Activated CD8-positive, alpha-beta T cell treated with anti-CD3 and anti-CD28 coated beads, Interleukin-2, amount 10 ng/mL, durations not matched to agents 7 days and 5 days (primary cell): ENCODE results near the gene EXD3. TPM values are rescaled to one million over a fixed set of nuclear protein-coding genes. Genes with fewer than 3 reads are reported as not detected.
"Not testable (repeated sequence)": the region's sequence is repeated elsewhere in the genome, so short reads cannot be mapped to it uniquely, and the experiment has no call there.

ENCODE experiments used
- ATAC-seq: fragments of 150-1000 bp; cut with Tn5 transposase; one replicate; pipeline ENCODE4 v1.10.0; 2021; ENCODE audit warnings: moderate library complexity
- CTCF ChIA-PET: fragments of 350-600 bp; sonication (Branson Sonifier 250); formaldehyde crosslinking; loops from one replicate; lab custom pipeline; 2021; ENCODE audit warnings: antibody characterized with exemption; lab: Charles Lee
- POLR2A ChIA-PET: fragments of 350-600 bp; sonication (Branson Sonifier 250); formaldehyde crosslinking; loops from one replicate; lab custom pipeline; 2021; ENCODE audit warnings: antibody characterized with exemption; lab: Charles Lee
- DNase-seq: peaks from one replicate; pipeline ENCODE4 v3.0.0-alpha.2; 2020
- H3K27ac Mint-ChIP-seq: one replicate; pipeline ENCODE4 v1.8.0; 2021; ENCODE audit warnings: mild to moderate bottlenecking, mixed read lengths
- H3K27me3 Mint-ChIP-seq: one replicate; pipeline ENCODE4 v1.8.0; 2021; ENCODE audit warnings: low read depth, mixed read lengths
- H3K36me3 Mint-ChIP-seq: one replicate; pipeline ENCODE4 v1.8.0; 2021; ENCODE audit warnings: low read depth, mixed read lengths
- H3K4me1 Mint-ChIP-seq: one replicate; pipeline ENCODE4 v1.8.0; 2021; ENCODE audit warnings: low read depth, mixed read lengths
- H3K4me3 Mint-ChIP-seq: one replicate; pipeline ENCODE4 v1.8.0; 2021; ENCODE audit warnings: mild to moderate bottlenecking, mixed read lengths
- H3K9me3 Mint-ChIP-seq: one replicate; pipeline ENCODE4 v1.8.0; 2022; ENCODE audit warnings: mixed read lengths; ENCODE audit not compliant: insufficient read depth
- total RNA-seq, 2 experiments: library from RNA; stranded (reverse); gene quantifications; one replicate each; pipeline ENCODE4 v1.2.3, GENCODE V29; 2021

Gene EXD3, protein sequence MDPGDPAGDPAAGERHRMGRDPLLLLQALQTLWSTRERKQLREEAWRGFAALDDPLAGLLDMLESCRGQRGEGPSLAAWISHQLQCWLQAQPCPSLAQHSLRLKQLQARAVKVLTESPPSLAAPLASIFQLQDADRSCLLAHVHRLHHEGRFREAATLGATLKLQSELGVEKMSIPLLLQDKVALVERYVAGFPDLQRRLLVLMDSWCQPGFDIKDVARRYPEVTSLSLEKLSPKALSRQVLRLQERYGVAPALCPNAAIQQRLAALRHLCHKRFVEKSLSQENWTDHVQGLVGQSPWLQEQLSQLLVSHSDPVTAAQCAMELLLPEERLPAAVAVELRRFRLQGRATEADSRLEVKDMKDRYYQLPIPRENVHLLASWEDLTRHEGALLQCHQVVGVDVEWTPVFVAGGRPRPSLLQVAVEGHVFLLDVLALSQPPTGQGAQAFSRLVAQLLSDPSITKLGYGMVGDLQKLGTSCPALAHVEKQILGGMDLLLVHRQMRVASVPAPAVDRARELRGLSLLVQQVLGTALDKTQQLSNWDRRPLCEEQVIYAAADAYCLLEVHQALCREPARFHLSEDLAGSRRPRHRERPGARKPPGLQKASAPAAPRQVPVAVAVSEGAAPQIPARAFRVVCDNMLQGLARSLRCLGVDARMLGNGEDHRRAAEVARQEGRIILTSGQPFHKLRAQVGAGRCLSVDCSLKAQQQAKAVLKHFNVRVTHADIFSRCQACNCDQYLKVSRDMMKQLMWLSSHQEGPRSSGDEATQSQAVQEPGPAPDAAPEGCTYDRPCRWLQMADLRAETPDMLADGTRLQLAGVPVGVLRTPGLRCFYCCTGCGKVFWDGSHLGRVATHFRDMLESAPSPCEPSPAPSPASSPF
- 10 to 100 TPM in 1 of 2 experiments, 1 to 10 TPM in 1; 10.0 to 10.9 TPM for total RNA-seq

DNA sequence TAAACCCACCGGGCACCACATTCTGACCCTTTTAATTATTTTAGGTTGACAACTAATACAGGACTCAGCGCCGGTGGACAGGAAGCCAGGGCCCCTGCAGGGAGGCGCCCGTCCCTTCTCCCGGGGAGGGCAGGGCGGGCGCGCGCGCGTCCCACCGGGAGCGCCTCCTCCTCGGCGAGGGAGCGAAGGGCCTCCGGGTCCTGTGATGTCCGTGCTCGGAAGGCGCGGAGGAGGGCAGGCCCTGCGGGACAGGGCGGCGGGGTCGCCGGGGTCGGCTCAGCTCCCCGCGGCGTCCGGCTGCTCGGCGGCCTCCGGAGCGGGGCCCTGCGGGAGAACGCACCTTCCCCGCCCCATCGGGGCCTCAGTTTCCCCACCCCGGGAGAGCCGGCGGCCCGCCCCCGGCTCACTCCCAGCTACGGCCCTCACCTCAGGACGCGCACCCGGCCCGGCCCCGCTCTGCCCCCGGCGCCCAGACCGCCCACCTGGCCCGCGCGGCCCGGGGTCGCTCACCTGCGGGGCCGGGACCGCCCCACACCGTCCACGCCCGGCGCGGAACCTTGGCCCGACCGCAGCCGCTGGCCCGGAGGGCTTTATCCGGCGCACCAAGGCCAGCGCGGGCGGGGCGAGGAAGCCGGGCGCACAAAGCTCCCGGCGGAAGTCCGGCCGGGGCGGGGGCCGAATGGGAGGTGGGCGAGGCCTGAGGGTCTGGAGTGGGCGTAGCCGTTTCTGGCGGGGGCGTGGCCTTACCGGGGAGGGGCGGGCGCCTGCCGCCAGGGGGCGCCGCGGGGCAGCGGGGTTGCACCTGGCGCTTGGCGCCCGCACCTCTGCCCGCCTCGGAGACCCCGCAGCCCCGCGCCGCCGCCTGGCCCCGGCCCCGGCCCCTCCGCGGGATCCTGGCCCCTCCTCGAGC lies at the start of gene EXD3, which contains the start of gene NOXA1:
TSS of gene EXD3 (minus strand) at position 559 of the 910 bp plus-strand sequence. CDS start 27,805 bp downstream, outside the sequence.
TSS of gene NOXA1 (plus strand) at position 790 of the 910 bp plus-strand sequence. CDS start 137 bp downstream, outside the sequence.
- H3K4me3 Mint-ChIP-seq: peak within 1 kb of the TSS; percentile 87
- ChIA-PET CTCF (interaction anchor here (0.6 to 2.2 kb wide), 29 partner anchors 9 to 327 kb away, joined by 3 to 14 read pairs (median 4); partner anchors contain the start of genes ENTPD8, MRPL41, NRARP and NSMF), POLR2A (interaction anchor here (0.7 to 1.4 kb wide), 7 partner anchors 10 to 182 kb away, joined by 3 to 7 read pairs (median 4); partner anchors contain the start of genes ARRDC1, NSMF and TUBB4B)
- peak within 1 kb of the TSS; percentile 63 for H3K27ac Mint-ChIP-seq
- DNase-seq (peak; percentile 96), ATAC-seq (peak; percentile 93)
- H3K36me3 Mint-ChIP-seq: peaks cover 2% of the 10 kb centered on the region
- peaks cover 10% of the 10 kb centered on the region for H3K27me3 Mint-ChIP-seq
- no peaks in the 10 kb centered on the region for H3K9me3 Mint-ChIP-seq
- peaks cover 13% of the 10 kb centered on the region for H3K4me1 Mint-ChIP-seq

DNA sequence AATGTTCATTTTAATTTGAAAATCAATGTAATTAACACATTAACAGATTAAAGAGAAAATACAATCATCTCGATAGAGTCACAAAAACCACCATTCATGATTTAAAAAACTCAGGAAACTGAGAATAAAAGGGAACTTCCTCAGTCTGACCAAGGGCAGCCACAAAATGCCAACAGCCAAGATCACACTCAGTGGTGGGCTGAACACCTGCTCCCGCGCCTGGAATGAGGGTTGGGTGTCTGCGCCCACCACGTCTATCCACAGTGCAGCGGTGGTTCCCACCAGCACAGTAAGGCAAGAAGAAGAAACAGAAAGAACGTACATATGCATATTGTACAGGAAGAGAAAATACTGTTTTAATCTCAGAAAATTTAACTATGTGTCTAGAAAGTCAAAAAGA lies 47.8 kb upstream of the EXD3 start:
- peaks cover 29% of the 10 kb centered on the region for H3K9me3 Mint-ChIP-seq
- POLR2A ChIA-PET: no interaction called here
- no peak for DNase-seq

DNA sequence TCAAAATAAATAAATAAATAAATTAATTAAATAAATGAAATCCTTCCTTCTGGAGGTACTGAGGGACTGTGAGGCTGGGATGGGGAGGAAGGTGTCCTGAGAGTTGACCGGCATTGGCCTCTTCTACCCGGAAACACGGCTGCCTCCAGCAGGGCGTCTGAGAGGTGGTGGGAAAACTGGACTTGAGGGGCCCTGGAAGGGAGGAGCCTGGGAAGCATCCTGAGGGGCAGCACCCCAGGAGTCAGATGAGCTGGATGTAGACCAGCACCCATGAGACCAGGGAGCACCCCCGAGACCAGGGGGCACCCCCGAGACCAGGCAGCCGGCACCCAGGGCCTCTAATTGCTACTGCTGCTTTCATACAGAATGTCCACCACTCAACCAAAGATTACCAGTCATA lies 44.9 kb upstream of the EXD3 start:
- no peak overlapping the region for H3K27ac Mint-ChIP-seq
- peaks cover 22% of the 10 kb centered on the region for H3K27me3 Mint-ChIP-seq
- H3K36me3 Mint-ChIP-seq: peaks cover 12% of the 10 kb centered on the region
- peaks cover 9% of the 10 kb centered on the region for H3K9me3 Mint-ChIP-seq
- H3K4me1 Mint-ChIP-seq: peaks cover 16% of the 10 kb centered on the region
- ATAC-seq (no peak), DNase-seq (no peak)
- ChIA-PET POLR2A (no interaction called here), CTCF (interaction anchor here (1.1 kb wide), 1 partner anchor 45 kb away, joined by 3 read pairs; the partner anchor contains the start of genes EXD3 and NOXA1)
- no peak overlapping the region for H3K4me3 Mint-ChIP-seq

More for the DNA sequence above, 47.8 kb upstream of the EXD3 start:
- Mint-ChIP-seq H3K27ac (no peak overlapping the region), H3K4me3 (no peak overlapping the region), H3K27me3 (peaks cover 22% of the 10 kb centered on the region), H3K36me3 (peaks cover 30% of the 10 kb centered on the region), H3K4me1 (peaks cover 14% of the 10 kb centered on the region)
- CTCF ChIA-PET: interaction anchor here (1.0 to 1.1 kb wide), 2 partner anchors 54 to 64 kb away, joined by 3 to 4 read pairs; no protein-coding TSS in a partner anchor
- ATAC-seq: peak; percentile 36

DNA sequence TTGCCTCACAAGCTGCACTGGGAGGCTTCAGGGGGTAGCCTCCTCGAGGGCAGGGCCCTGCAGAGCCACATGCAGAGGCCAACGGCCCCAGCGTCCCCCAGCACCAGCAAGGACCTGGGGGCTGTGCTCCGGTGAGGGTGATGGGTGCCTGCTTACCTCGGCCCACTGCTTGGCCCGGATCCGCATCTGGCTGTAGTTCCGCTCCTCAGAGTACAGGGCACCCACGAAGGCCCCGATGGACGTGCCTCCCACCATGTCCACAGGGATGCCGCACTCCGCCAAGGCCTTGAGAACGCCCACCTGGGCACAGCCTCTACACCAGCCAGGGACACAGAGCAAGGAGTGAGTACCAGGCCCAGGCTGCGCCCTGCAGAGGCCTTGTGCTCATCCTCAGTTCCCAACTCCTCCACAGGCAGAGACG lies 44.2 kb upstream of the EXD3 start:
- H3K4me3 Mint-ChIP-seq: no peak overlapping the region
- H3K27me3 Mint-ChIP-seq: peaks cover 22% of the 10 kb centered on the region
- H3K4me1 Mint-ChIP-seq: peaks cover 21% of the 10 kb centered on the region
- ChIA-PET CTCF (no interaction called here), POLR2A (no interaction called here)
- H3K9me3 Mint-ChIP-seq: peaks cover 6% of the 10 kb centered on the region
- DNase-seq (no peak), ATAC-seq (no peak)
- H3K36me3 Mint-ChIP-seq: peaks cover 10% of the 10 kb centered on the region
- no peak overlapping the region for H3K27ac Mint-ChIP-seq

DNA sequence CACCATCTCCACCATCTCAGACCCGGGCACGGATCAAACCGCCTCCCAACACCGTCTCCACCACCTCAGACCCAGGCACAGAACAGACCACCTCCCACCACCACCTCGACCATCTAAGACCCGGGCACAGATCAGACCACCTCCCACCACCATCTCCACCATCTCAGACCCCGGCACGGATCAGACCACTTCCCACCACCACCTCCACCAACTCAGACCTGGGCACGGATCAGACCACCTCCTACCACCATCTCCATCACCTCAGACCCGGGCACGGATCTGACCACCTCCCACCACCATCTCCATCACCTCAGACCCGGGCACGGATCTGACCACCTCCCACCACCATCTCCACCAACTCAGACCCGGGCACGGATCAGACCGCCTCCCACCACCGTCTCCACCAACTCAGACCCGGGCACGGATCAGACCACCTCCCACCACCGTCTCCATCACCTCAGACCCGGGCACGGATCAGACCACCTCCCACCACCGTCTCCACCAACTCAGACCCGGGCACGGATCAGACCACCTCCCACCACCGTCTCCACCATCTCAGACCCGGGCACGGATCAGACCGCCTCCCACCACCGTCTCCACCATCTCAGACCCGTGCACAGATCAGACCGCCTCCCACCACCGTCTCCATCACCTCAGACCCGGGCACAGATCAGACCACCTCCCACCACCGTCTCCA lies 43.6 kb upstream of the EXD3 start:
- not testable (repeated sequence) for H3K9me3 Mint-ChIP-seq

DNA sequence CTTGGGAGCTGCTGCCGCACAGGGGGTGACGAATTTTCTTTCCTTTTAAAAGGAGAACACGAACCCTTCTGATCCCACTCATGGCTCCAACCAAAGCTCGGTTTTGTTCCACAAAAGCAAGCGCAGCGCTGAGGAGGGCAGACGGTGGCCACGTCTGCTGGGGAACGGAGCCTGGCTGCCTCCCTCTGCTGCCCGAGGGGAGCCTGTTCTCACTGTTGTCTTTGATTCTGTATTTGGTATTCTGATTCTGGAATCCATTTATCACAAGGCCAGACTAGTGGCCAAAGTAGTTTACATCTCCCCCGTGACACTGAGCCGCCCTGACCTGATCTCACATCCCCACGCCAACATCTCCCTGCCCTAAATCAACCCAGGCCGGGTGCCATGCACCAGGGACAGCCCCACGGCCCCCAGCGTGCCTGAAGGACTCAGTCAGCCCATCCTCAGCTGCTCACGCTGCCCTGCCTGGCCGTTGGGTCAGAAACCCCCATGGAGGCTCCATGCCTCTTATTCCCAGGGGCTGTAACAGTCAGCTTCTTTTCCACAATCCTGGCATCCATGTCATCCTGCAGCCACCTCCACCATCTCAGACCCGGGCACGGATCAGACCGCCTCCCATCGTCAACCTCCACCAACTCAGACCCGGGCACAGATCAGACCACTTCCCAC lies 42.9 kb upstream of the EXD3 start:
- Mint-ChIP-seq H3K4me1 (peaks cover 31% of the 10 kb centered on the region), H3K9me3 (no peaks in the 10 kb centered on the region), H3K27me3 (peaks cover 17% of the 10 kb centered on the region), H3K27ac (peak overlapping the region; percentile 32), H3K36me3 (peaks cover 6% of the 10 kb centered on the region), H3K4me3 (no peak overlapping the region)
- DNase-seq: no peak
- ChIA-PET CTCF (no interaction called here), POLR2A (no interaction called here)
- ATAC-seq: no peak

More for the DNA sequence above, 43.6 kb upstream of the EXD3 start:
- H3K36me3 Mint-ChIP-seq, POLR2A ChIA-PET, ATAC-seq, H3K4me3 Mint-ChIP-seq, DNase-seq, CTCF ChIA-PET: not testable (repeated sequence)
- H3K4me1 Mint-ChIP-seq: peaks cover 26% of the 10 kb centered on the region
- peaks cover 18% of the 10 kb centered on the region for H3K27me3 Mint-ChIP-seq
- peak overlapping the region; percentile 32 for H3K27ac Mint-ChIP-seq

DNA sequence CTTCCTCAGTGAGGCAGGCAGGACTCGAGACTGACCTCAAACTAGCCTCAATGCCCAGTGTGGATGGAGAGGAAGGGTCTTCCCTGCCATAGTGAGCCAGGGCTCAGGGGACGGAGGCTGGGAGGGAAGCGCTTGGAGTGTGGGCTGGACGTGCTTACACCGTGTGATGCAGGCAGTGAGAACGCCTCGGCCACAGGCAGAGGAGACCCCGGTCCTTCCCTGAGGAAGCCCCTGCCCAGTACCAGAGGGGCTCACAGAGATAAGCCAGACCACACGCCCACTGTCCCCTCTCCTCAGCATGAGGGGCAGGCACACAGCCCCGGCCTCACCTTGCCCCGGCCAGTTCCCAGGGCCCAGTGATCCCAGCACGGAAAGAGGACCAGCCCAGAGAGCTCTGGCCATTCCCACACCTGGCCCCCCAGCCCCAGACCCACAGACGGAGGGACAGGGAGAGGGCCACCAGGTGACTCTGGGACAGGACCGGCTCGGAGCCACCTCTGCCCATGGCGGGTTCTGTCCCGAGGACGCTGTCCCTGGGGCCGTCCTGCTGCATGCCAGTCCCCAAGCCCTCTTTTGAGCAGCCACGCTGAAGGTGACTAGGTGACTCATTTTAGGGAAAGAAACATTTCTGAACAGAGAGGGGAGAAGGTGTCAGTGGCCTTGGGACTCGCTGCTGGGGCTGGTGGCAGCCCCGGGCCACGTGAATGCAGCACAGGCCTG lies 42.2 kb upstream of the EXD3 start:
- no peaks in the 10 kb centered on the region for H3K9me3 Mint-ChIP-seq
- peaks cover 32% of the 10 kb centered on the region for H3K4me1 Mint-ChIP-seq

DNA sequence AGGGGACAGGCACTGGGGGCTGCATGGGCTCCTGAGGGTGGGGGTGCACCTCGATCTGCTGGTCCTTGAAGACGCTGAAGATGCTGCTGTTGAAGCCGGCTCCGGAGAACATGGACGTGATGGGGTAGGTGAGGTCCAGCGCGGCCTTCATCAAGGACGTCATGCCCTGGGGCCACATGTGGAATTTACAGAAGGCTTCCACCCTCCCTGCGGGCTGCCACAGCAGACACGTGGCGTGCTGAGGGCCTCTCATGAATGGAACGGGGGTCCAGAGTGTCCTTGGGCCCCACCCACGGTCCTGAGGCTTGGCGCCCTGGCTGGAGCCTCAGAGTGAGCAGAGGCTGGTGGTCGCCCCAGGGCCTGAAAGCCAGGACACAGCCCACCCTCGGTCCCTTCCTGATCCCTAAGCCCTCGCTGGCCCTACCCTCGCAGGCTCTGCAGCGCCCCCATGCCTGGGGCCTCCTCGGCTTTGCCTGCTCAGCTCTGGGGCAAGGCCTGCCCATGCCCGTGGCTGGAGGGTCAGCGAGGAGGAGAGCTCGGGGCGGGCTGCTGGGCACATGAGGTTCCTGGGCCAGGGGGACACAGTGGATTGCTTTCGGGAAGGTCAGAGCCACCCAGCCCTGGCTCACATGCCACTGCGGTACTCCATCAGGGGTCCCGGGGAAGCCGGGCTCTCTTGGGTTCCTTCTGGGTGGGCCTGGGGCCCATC lies 41.5 kb upstream of the EXD3 start:
- ATAC-seq (no peak), DNase-seq (no peak)
- ChIA-PET CTCF (no interaction called here), POLR2A (no interaction called here)
- Mint-ChIP-seq H3K4me3 (no peak overlapping the region), H3K27me3 (peaks cover 12% of the 10 kb centered on the region), H3K36me3 (peaks cover 3% of the 10 kb centered on the region), H3K4me1 (peaks cover 37% of the 10 kb centered on the region), H3K9me3 (no peaks in the 10 kb centered on the region), H3K27ac (no peak overlapping the region)

More for the DNA sequence above, 42.2 kb upstream of the EXD3 start:
- DNase-seq (no peak), ATAC-seq (no peak)
- H3K27me3 Mint-ChIP-seq: peaks cover 16% of the 10 kb centered on the region
- CTCF ChIA-PET: no interaction called here
- POLR2A ChIA-PET: no interaction called here
- no peak overlapping the region for H3K27ac Mint-ChIP-seq
- no peak overlapping the region for H3K4me3 Mint-ChIP-seq
- peaks cover 3% of the 10 kb centered on the region for H3K36me3 Mint-ChIP-seq

DNA sequence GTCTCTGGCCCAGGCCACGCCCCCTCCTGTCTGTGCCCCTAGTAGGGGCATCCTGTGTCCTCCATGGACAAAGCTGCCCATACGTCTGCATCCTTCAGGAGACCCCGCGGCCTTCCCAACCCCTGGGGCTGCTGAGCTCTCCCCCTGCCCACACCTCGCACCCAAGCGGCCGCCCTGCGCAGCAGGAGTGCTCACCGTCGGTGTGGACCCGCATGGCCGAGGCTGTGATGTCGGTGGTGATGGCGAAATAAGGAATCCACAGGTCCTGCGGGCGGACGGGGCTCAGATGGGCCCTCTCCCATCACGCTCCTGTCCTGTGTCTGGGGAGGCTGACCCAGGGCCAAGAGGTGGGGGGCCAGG lies 40.9 kb upstream of the EXD3 start:
- no peaks in the 10 kb centered on the region for H3K9me3 Mint-ChIP-seq
- no peak overlapping the region for H3K4me3 Mint-ChIP-seq
- POLR2A ChIA-PET: no interaction called here
- CTCF ChIA-PET: no interaction called here
- no peak for ATAC-seq
- H3K27me3 Mint-ChIP-seq: peaks cover 8% of the 10 kb centered on the region
- H3K4me1 Mint-ChIP-seq: peaks cover 34% of the 10 kb centered on the region
- H3K27ac Mint-ChIP-seq: peak overlapping the region; percentile 39
- no peak for DNase-seq
- peaks cover 3% of the 10 kb centered on the region for H3K36me3 Mint-ChIP-seq
